ENCODE measurements around the gene RFX5.

DNA sequence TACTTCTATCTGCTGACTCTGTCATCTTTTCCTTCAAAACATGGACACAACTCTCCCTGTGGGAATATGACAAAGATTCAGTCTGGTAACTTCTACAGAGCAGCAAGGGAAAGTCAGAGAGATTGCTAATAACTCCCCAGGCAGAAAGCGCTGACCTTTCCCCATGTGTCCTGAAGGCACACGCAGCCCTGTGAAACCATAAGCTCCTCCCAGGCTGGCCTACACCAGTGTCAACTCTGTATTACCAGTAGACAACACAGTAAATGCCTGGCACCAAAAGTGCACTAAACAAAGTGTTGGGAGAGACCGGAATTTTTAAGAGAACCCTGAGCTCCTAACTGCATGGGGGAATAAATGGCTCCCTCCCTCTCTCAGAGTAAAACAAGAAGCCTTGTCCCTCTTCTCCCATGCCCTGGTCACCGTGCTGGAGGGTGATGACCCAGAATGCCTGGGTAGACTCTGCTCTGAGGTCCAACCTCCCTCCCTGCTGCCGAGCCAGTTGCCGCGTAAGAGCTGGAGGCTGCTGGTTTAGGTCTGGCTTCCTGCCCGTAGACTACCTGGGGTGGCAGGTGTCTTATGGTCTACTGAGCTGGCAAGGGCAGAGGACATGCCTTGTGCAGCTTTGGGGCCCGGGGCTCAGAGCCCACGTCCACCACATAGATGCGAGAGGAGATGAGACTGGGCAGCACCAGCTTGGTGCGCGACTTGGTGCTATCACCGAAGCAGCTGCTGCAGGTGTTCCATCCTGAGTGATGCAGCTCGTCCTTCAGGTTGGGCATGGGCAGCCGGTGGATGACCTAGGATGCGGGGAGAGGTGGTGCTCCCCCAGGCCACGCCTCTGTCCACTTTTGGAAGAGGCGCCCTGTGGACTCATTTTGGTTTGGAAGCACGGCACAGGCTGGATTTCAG lies 21.6 kb upstream of the RFX5 start:
- TF ChIP-seq, protein P1, sequence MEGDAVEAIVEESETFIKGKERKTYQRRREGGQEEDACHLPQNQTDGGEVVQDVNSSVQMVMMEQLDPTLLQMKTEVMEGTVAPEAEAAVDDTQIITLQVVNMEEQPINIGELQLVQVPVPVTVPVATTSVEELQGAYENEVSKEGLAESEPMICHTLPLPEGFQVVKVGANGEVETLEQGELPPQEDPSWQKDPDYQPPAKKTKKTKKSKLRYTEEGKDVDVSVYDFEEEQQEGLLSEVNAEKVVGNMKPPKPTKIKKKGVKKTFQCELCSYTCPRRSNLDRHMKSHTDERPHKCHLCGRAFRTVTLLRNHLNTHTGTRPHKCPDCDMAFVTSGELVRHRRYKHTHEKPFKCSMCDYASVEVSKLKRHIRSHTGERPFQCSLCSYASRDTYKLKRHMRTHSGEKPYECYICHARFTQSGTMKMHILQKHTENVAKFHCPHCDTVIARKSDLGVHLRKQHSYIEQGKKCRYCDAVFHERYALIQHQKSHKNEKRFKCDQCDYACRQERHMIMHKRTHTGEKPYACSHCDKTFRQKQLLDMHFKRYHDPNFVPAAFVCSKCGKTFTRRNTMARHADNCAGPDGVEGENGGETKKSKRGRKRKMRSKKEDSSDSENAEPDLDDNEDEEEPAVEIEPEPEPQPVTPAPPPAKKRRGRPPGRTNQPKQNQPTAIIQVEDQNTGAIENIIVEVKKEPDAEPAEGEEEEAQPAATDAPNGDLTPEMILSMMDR (IDR thresholded peaks at IDR 0.05) = no peak
- TF ChIP-seq POLR2A (IDR thresholded peaks at IDR 0.05) = no peak

Data from prostate gland (tissue), 2 donors.